ENCODE results near the gene MYO3B.

Gene MYO3B

GRCh38 chr2:170322140-170322766 lies 144.3 kb downstream of the MYO3B start:
- no peaks in the 10 kb centered on the region for H3K79me2 ChIP-seq (ENCODE audit: insufficient read depth, low read length)
- no peak for ATAC-seq (ENCODE audit: insufficient read depth, low read depth)
- no peak overlapping the region for H3K4me3 ChIP-seq (ENCODE audit: low read depth in 1 of 2, low read length in 2 of 2)
- H4K20me1 ChIP-seq (ENCODE audit: insufficient read depth, low read length), result no peaks in the 10 kb centered on the region
- H3K4me2 ChIP-seq (ENCODE audit: insufficient read depth, low read length), result no peak overlapping the region
- no peaks in the 10 kb centered on the region for H3K9me3 ChIP-seq (ENCODE audit: insufficient read depth, low read length, severe bottlenecking)
- no peak overlapping the region for H3K9ac ChIP-seq (ENCODE audit: low read depth, low read length)
- TF ChIP-seq, protein P1, sequence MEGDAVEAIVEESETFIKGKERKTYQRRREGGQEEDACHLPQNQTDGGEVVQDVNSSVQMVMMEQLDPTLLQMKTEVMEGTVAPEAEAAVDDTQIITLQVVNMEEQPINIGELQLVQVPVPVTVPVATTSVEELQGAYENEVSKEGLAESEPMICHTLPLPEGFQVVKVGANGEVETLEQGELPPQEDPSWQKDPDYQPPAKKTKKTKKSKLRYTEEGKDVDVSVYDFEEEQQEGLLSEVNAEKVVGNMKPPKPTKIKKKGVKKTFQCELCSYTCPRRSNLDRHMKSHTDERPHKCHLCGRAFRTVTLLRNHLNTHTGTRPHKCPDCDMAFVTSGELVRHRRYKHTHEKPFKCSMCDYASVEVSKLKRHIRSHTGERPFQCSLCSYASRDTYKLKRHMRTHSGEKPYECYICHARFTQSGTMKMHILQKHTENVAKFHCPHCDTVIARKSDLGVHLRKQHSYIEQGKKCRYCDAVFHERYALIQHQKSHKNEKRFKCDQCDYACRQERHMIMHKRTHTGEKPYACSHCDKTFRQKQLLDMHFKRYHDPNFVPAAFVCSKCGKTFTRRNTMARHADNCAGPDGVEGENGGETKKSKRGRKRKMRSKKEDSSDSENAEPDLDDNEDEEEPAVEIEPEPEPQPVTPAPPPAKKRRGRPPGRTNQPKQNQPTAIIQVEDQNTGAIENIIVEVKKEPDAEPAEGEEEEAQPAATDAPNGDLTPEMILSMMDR (IDR thresholded peaks at IDR 0.05; ENCODE audit: borderline replicate concordance, extremely low read depth, low read length, poor library complexity, severe bottlenecking), result no peak
- TF ChIP-seq EZH2 (IDR thresholded peaks at IDR 0.05; ENCODE audit: borderline replicate concordance, low read depth, low read length, severe bottlenecking), result no peak
- H2AFZ ChIP-seq (ENCODE audit: low read depth, low read length), result no peak overlapping the region
- no peaks in the 10 kb centered on the region for H3K36me3 ChIP-seq (ENCODE audit: insufficient read depth, low read length)
- no peak for DNase-seq
- H3K27me3 ChIP-seq (ENCODE audit: insufficient read depth, low read length, poor library complexity), result peaks cover 5% of the 10 kb centered on the region
- no peak overlapping the region for H3K27ac ChIP-seq (ENCODE audit: low read length)
- H3K4me1 ChIP-seq (ENCODE audit: insufficient read depth, low read length), result no peaks in the 10 kb centered on the region

DNA sequence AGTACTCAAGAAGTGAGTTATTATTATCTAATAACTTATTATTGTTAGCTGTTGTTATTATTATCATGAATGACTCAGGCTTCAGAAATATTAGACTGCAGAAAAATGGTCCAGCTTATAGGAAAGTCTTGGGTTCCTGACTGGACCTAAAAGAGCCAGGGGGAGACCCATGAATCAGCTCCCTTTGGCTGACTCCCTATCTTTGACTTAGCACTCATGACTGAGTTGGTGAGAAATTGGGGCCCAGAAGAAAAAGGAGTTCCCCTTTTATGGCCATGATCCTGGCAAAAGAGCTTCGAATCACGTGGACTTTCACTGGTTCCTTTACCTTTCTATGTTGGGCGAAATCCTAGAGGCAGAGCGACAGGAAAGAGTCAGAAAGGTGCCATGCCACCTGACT lies 145.8 kb downstream of the MYO3B start:
- H2AFZ ChIP-seq (ENCODE audit: low read depth, low read length), result no peak overlapping the region
- no peak overlapping the region for H3K27ac ChIP-seq (ENCODE audit: low read length)
- no peaks in the 10 kb centered on the region for H3K36me3 ChIP-seq (ENCODE audit: insufficient read depth, low read length)
- TF ChIP-seq EZH2 (IDR thresholded peaks at IDR 0.05; ENCODE audit: borderline replicate concordance, low read depth, low read length, severe bottlenecking), result no peak
- TF ChIP-seq, protein P1 (IDR thresholded peaks at IDR 0.05; ENCODE audit: borderline replicate concordance, extremely low read depth, low read length, poor library complexity, severe bottlenecking), result no peak
- peaks cover 5% of the 10 kb centered on the region for H3K27me3 ChIP-seq (ENCODE audit: insufficient read depth, low read length, poor library complexity)
- ATAC-seq (ENCODE audit: insufficient read depth, low read depth) (no peak), DNase-seq (no peak)
- no peak overlapping the region for H3K9ac ChIP-seq (ENCODE audit: low read depth, low read length)
- H3K4me2 ChIP-seq (ENCODE audit: insufficient read depth, low read length), result no peak overlapping the region
- no peaks in the 10 kb centered on the region for H3K4me1 ChIP-seq (ENCODE audit: insufficient read depth, low read length)
- no peak overlapping the region for H3K4me3 ChIP-seq (ENCODE audit: low read depth in 1 of 2, low read length in 2 of 2)
- no peaks in the 10 kb centered on the region for H3K79me2 ChIP-seq (ENCODE audit: insufficient read depth, low read length)
- no peaks in the 10 kb centered on the region for H3K9me3 ChIP-seq (ENCODE audit: insufficient read depth, low read length, severe bottlenecking)
- no peaks in the 10 kb centered on the region for H4K20me1 ChIP-seq (ENCODE audit: insufficient read depth, low read length)

DNA sequence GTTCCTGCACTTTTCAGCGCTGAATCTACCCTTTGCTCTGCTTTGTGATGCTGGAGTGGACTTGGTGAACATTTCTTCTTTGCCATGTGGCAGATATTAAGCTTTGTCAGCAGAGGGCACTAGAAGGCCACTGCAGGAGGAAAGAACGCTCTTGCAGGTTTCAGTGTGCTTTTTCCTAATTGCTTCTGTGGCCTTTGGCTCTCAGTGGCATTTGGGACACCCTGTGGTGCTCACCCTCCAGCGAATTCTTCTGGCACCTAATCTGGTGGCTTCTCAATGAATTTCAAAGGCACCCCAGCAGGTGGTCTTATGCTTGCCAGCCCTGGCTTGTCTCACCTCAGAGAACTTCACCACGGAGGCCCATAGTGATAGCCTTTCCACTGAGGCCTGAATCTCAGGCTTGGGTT lies 146.7 kb downstream of the MYO3B start:
- no peaks in the 10 kb centered on the region for H3K79me2 ChIP-seq (ENCODE audit: insufficient read depth, low read length)
- ATAC-seq (ENCODE audit: insufficient read depth, low read depth) (peak; percentile 70; the same call in 2 of the 3 replicates), DNase-seq (peak; percentile 41)
- TF ChIP-seq, protein P1 (IDR thresholded peaks at IDR 0.05; ENCODE audit: borderline replicate concordance, extremely low read depth, low read length, poor library complexity, severe bottlenecking), result peak; percentile 80
- TF ChIP-seq EZH2 (IDR thresholded peaks at IDR 0.05; ENCODE audit: borderline replicate concordance, low read depth, low read length, severe bottlenecking), result no peak
- H3K36me3 ChIP-seq (ENCODE audit: insufficient read depth, low read length), result no peaks in the 10 kb centered on the region
- no peak overlapping the region for H3K27ac ChIP-seq (ENCODE audit: low read length)
- no peak overlapping the region for H3K4me2 ChIP-seq (ENCODE audit: insufficient read depth, low read length)
- H3K4me3 ChIP-seq (ENCODE audit: low read depth in 1 of 2, low read length in 2 of 2), result no peak overlapping the region
- no peak overlapping the region for H3K9ac ChIP-seq (ENCODE audit: low read depth, low read length)
- H3K9me3 ChIP-seq (ENCODE audit: insufficient read depth, low read length, severe bottlenecking), result no peaks in the 10 kb centered on the region
- no peaks in the 10 kb centered on the region for H4K20me1 ChIP-seq (ENCODE audit: insufficient read depth, low read length)
- H2AFZ ChIP-seq (ENCODE audit: low read depth, low read length), result 0 out of 2 replicates have a peak overlapping the region, but pooled peaks have one; percentile 15
- peaks cover 5% of the 10 kb centered on the region for H3K27me3 ChIP-seq (ENCODE audit: insufficient read depth, low read length, poor library complexity)
- no peaks in the 10 kb centered on the region for H3K4me1 ChIP-seq (ENCODE audit: insufficient read depth, low read length)

Measured in DND-41 (cell line).